ENCODE data around the gene FAM78B.

FAM78B gene

DNA sequence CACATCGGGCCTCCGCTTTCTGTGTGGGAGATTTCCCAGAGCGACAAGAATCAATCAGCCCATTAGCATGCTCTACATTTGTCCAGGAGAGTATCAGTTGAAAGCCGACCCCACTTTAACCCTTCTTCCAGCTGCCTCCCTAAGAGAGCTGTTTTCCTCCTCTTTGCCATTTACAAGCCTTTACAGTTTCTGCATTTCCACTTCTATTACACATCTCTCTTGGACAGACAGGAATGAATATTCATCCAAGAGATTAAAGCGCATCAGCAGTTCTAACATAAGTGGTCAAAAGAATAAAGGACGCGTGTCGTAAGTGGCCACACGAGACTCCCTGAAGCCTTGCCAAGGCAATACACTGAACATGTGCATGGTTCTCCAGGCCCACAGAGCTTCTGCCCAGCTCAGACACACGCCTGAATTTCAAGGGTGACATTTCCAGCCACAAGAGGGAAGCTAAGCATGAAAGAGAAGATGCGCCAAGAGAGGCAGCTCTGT is 47.3 kb downstream of the FAM78B start:
- H3K27ac Mint-ChIP-seq: no peak overlapping the region
- no peaks in the 10 kb centered on the region for H3K4me1 Mint-ChIP-seq (ENCODE audit: low read depth)
- no peak overlapping the region for H3K4me3 Mint-ChIP-seq
- H3K27me3 Mint-ChIP-seq: peaks cover 3% of the 10 kb centered on the region
- no peaks in the 10 kb centered on the region for H3K9me3 Mint-ChIP-seq
- H3K36me3 Mint-ChIP-seq (ENCODE audit: low read depth): no peaks in the 10 kb centered on the region

DNA sequence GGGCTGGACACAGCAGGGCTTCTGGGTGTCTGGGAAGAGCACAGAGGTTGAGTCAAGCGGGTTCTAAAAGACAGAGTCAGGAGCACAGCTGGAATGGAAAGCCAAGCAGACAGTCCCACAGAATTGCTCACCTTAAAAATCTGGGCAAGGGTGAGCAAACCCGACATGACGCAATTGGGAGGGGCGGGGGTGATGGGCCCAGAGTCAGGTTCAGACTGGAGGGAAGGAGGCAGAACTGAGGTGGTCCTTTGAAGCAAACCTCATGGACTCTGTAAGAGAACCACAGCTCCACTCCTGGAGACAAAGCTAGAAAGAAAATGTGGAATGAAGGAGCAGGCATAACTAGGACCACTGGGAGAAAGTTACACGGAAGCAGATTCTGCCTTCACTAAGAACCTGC is 49.0 kb downstream of the FAM78B start:
- Mint-ChIP-seq H3K9me3 (no peaks in the 10 kb centered on the region), H3K27ac (no peak overlapping the region), H3K27me3 (no peaks in the 10 kb centered on the region), H3K4me1 (ENCODE audit: low read depth) (no peaks in the 10 kb centered on the region), H3K4me3 (no peak overlapping the region), H3K36me3 (ENCODE audit: low read depth) (no peaks in the 10 kb centered on the region)

DNA sequence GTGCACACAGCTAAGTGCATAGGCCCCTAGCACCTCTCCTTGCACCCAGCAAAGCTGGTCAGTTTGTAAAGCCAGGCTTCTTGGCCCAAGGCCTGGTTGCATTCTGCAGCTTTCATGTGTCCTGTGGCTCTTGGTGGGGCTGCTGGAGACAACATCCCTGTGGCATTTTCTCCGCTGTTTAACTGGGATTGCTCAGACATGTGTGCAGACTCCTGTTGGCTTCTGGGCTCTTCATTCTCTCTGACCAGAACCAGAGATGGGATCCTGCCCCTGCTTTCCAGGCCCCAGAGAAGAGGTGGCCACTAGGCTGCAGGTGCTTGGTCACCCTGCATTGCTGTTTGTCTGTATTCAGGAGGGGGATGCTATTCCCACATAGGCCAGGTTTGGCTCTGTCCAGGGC is 50.8 kb downstream of the FAM78B start:
- H3K4me1 Mint-ChIP-seq (ENCODE audit: low read depth): no peaks in the 10 kb centered on the region
- H3K27me3 Mint-ChIP-seq: no peaks in the 10 kb centered on the region
- no peak overlapping the region for H3K4me3 Mint-ChIP-seq
- no peak overlapping the region for H3K27ac Mint-ChIP-seq
- no peaks in the 10 kb centered on the region for H3K36me3 Mint-ChIP-seq (ENCODE audit: low read depth)
- no peaks in the 10 kb centered on the region for H3K9me3 Mint-ChIP-seq

GRCh38 chr1:166114419-166114818 is 52.4 kb downstream of the FAM78B start:
- Mint-ChIP-seq H3K27me3 (no peaks in the 10 kb centered on the region), H3K36me3 (ENCODE audit: low read depth) (no peaks in the 10 kb centered on the region), H3K9me3 (no peaks in the 10 kb centered on the region), H3K4me3 (no peak overlapping the region), H3K4me1 (ENCODE audit: low read depth) (no peaks in the 10 kb centered on the region), H3K27ac (no peak overlapping the region)

DNA sequence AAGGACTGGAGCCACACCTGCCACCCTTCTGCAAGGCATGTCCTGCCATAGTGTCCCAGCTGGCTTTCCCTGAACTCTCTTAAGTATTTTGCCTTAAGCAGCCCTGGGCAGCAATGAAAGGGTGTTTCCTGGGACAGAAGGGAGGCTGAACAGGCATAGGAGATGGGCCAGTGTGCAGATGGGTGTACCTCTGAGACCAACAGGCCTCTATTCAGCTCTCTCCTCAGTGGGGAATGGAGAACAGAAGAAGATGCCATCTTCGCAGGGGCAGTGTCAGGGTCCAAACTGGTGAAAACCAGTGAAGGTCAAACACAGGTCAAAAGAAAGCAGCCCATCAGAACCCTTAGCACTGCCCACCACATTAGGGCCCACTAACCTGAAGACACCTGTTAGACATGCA is 53.2 kb downstream of the FAM78B start:
- Mint-ChIP-seq H3K9me3 (no peaks in the 10 kb centered on the region), H3K27me3 (no peaks in the 10 kb centered on the region), H3K27ac (no peak overlapping the region), H3K4me1 (ENCODE audit: low read depth) (no peaks in the 10 kb centered on the region), H3K36me3 (ENCODE audit: low read depth) (no peaks in the 10 kb centered on the region), H3K4me3 (no peak overlapping the region)

DNA sequence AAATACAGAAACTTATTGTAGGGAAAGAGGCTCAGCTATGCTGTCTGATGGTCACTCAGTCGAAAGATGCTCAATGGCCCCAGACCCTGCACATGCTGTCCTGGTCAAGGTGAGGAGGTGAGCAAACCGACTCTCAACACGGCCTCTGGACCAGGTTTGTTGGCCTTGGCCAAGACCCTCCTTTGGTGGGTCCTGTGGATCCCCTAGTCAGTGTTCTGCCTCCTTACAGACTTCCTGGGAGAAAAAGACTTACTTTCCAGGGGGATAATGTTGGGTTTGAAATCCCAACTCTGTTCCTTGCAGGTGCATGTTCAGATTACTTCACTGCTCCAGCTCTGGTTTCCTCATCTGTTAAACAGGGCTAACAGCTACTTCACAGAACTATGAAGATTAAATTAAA is 53.8 kb downstream of the FAM78B start:
- no peaks in the 10 kb centered on the region for H3K4me1 Mint-ChIP-seq (ENCODE audit: low read depth)
- no peak overlapping the region for H3K4me3 Mint-ChIP-seq
- peaks cover 4% of the 10 kb centered on the region for H3K9me3 Mint-ChIP-seq
- no peak overlapping the region for H3K27ac Mint-ChIP-seq
- no peaks in the 10 kb centered on the region for H3K27me3 Mint-ChIP-seq
- no peaks in the 10 kb centered on the region for H3K36me3 Mint-ChIP-seq (ENCODE audit: low read depth)

- peaks cover 4% of the 10 kb centered on the region for H3K9me3 Mint-ChIP-seq
Measured at GRCh38 chr1:166112425-166112824, 54.4 kb downstream of the FAM78B start.

DNA sequence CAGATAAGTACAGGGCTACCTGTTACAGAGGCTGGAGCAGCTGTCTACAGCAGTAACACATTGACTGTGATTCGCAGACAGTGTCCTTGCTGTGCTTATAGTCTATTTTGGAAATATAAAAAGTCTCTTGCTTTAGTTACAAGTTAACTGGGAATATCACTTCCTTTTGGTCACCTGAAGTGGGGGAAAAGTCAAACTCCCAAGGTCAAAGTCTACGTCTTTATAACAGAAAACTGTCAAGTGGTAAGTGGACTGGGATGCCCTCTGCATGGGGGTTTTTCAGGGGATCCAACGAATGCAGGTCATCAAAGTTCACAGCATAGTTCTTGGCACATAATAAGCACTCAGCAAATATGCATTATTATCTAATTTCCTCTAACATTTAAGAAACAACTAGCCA is 55.4 kb downstream of the FAM78B start:
- Mint-ChIP-seq H3K27ac (no peak overlapping the region), H3K36me3 (ENCODE audit: low read depth) (no peaks in the 10 kb centered on the region), H3K4me1 (ENCODE audit: low read depth) (no peaks in the 10 kb centered on the region), H3K4me3 (no peak overlapping the region), H3K27me3 (no peaks in the 10 kb centered on the region), H3K9me3 (peaks cover 4% of the 10 kb centered on the region)

More at GRCh38 chr1:166112425-166112824, 54.4 kb downstream of the FAM78B start:
- no peaks in the 10 kb centered on the region for H3K4me1 Mint-ChIP-seq (ENCODE audit: low read depth)
- no peak overlapping the region for H3K27ac Mint-ChIP-seq
- no peak overlapping the region for H3K4me3 Mint-ChIP-seq
- H3K27me3 Mint-ChIP-seq: no peaks in the 10 kb centered on the region
- no peaks in the 10 kb centered on the region for H3K36me3 Mint-ChIP-seq (ENCODE audit: low read depth)

DNA sequence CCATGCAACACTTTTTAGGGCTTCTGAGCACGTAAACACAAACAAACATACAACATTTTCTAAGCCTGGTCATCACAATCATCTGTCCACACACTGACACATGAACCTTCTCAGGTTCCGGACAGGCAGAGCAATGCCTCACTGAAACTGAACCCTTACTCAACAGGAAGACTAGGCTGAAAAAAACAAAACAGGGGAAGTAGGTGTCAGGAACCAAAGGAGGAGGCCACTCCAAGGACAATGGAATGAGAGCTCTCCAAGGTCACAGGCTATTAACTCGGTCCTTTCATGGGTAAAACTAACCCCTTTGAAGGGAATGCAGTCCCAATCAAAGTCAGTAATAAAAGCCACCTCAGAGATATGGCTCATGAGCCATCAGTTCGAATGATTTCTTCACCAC is 76.6 kb downstream of the FAM78B start:
- Mint-ChIP-seq H3K4me3 (no peak overlapping the region), H3K9me3 (no peaks in the 10 kb centered on the region), H3K27me3 (peaks cover 3% of the 10 kb centered on the region), H3K36me3 (ENCODE audit: low read depth) (no peaks in the 10 kb centered on the region), H3K27ac (no peak overlapping the region), H3K4me1 (ENCODE audit: low read depth) (no peaks in the 10 kb centered on the region)

DNA sequence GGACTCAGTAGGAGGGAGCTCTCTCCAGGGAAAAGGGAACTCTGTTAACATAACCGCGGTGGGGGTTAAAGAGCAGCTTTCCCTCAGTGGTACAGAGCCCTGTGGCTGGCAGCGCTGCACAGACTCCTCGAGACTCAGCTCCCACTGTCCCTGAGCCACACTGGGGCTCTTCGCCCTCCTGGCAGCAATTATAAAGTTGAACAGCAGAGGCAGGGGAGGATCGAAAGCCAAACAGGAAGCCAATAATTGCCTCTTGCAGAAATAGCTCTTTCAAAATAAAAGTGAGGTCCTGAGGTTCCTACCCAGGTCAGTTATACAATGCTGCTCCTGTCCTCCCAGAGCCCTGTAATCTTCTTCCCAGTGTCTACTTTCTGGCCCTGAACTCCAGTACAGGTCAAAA is 77.0 kb downstream of the FAM78B start:
- Mint-ChIP-seq H3K27me3 (peaks cover 3% of the 10 kb centered on the region), H3K36me3 (ENCODE audit: low read depth) (no peaks in the 10 kb centered on the region), H3K4me1 (ENCODE audit: low read depth) (no peaks in the 10 kb centered on the region), H3K4me3 (no peak overlapping the region), H3K9me3 (no peaks in the 10 kb centered on the region), H3K27ac (no peak overlapping the region)

GRCh38 chr1:166088572-166088955 is 78.2 kb downstream of the FAM78B start:
- no peaks in the 10 kb centered on the region for H3K9me3 Mint-ChIP-seq

GRCh38 chr1:166087734-166088571 is 78.8 kb downstream of the FAM78B start:
- Mint-ChIP-seq H3K9me3 (no peaks in the 10 kb centered on the region), H3K4me3 (no peak overlapping the region), H3K27ac (no peak overlapping the region), H3K27me3 (peaks cover 3% of the 10 kb centered on the region), H3K4me1 (ENCODE audit: low read depth) (peaks cover 4% of the 10 kb centered on the region), H3K36me3 (ENCODE audit: low read depth) (no peaks in the 10 kb centered on the region)

More at GRCh38 chr1:166088572-166088955, 78.2 kb downstream of the FAM78B start:
- Mint-ChIP-seq H3K4me1 (ENCODE audit: low read depth) (peaks cover 4% of the 10 kb centered on the region), H3K27ac (no peak overlapping the region), H3K36me3 (ENCODE audit: low read depth) (no peaks in the 10 kb centered on the region), H3K27me3 (peaks cover 3% of the 10 kb centered on the region), H3K4me3 (no peak overlapping the region)

DNA sequence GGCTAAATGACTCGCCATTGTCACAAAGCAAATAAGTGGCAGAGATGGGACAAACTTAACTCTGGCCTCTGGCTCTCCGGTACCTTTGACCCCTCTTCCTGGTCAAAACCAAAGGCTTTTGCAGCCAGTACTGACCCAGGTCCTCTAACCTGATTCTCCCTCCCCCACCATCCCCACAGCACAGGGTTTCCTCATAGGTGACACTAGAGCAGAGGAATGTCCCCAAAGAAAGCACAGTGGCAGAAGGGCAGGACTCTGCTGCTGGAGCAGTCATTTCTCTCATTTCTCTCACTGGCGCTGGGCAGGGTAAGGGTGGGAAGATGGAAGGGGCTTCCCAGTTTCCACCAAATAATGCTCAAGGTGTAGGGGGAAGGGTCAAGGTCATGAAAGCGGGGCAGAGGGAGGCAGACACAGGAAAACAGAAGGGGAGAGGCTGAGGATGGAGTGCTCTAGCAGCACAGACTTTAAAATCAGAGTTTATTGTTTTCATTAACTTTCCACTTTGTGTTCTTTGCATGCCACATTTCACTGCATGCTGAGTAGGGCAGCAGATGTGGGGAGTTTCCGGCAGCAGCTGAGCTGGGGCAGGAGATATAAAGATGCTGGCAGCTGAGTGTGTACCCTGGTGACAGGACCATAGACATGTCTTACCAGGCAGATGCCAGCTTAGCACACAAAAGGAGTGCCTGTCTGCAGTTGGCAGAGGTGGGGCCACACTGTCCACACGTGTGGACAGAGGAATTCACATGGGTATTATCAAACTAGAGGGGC is 80.5 kb downstream of the FAM78B start:
- Mint-ChIP-seq H3K27me3 (peaks cover 3% of the 10 kb centered on the region), H3K4me3 (no peak overlapping the region), H3K36me3 (ENCODE audit: low read depth) (no peaks in the 10 kb centered on the region), H3K9me3 (no peaks in the 10 kb centered on the region), H3K27ac (no peak overlapping the region), H3K4me1 (ENCODE audit: low read depth) (peaks cover 6% of the 10 kb centered on the region)

DNA sequence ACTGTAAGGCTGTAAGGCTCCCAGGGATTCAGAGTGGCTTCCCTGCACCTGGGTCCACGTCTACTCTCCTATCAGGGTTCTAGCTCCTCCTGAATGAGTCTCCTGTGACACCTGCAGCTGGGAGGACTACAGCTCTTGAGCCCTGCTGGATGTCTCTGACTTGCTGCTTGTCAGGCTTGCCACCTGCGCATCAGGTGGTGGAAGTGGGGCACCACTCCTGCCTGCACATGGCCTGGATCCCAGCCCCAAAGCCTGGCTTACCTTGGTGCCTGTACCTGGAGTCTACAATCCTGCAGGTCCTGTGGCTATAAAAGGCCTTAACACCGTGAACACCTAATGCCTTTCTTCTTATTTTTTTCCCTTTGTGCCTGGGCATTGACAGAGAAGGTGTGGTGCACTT is 82.2 kb downstream of the FAM78B start:
- peaks cover 3% of the 10 kb centered on the region for H3K27me3 Mint-ChIP-seq
- H3K27ac Mint-ChIP-seq: no peak overlapping the region
- no peak overlapping the region for H3K4me3 Mint-ChIP-seq
- H3K4me1 Mint-ChIP-seq (ENCODE audit: low read depth): peaks cover 23% of the 10 kb centered on the region
- H3K9me3 Mint-ChIP-seq: no peaks in the 10 kb centered on the region
- H3K36me3 Mint-ChIP-seq (ENCODE audit: low read depth): no peaks in the 10 kb centered on the region

GRCh38 chr1:166083887-166084286 is 82.9 kb downstream of the FAM78B start:
- H3K27me3 Mint-ChIP-seq: no peaks in the 10 kb centered on the region
- H3K27ac Mint-ChIP-seq: no peak overlapping the region
- no peaks in the 10 kb centered on the region for H3K9me3 Mint-ChIP-seq
- peaks cover 23% of the 10 kb centered on the region for H3K4me1 Mint-ChIP-seq (ENCODE audit: low read depth)
- H3K36me3 Mint-ChIP-seq (ENCODE audit: low read depth): no peaks in the 10 kb centered on the region
- H3K4me3 Mint-ChIP-seq: no peak overlapping the region
